Liver (tissue), 9 donors: Measurements from ENCODE around the gene PLCL1. TPM values are rescaled to one million over a fixed set of nuclear protein-coding genes. Genes with fewer than 3 reads are reported as not detected.

Source experiments
- DNase-seq: peaks from one replicate; pipeline ENCODE4 v3.0.0-alpha.2; 2017; ENCODE audit warnings: low spot score
- H3K27ac ChIP-seq, 2 donors: one replicate each; pipeline ENCODE4 v1.7.0; 2013; ENCODE audit warnings: inconsistent platforms in 2 of 2, low read length in 2 of 2, control low read depth in 1 of 2, low read depth in 1 of 2, mild to moderate bottlenecking in 1 of 2
- H3K27me3 ChIP-seq, 4 donors: one replicate each; pipeline versions ENCODE4 v1.6.1 to v1.7.0; 2013; ENCODE audit warnings: low read length in 3 of 4, inconsistent platforms in 1 of 4, mild to moderate bottlenecking in 1 of 4, moderate library complexity in 1 of 4; ENCODE audit not compliant: control insufficient read depth in 4 of 4, insufficient read depth in 4 of 4
- H3K36me3 ChIP-seq, 4 donors: one replicate each; pipeline versions ENCODE4 v1.6.1 to v1.7.0; 2013; ENCODE audit warnings: low read length in 3 of 4, mild to moderate bottlenecking in 3 of 4, low read depth in 1 of 4, moderate library complexity in 1 of 4; ENCODE audit not compliant: control insufficient read depth in 4 of 4, insufficient read depth in 3 of 4
- H3K4me1 ChIP-seq, 4 donors: one replicate each; pipeline versions ENCODE4 v1.6.1 to v1.7.0; 2013; ENCODE audit warnings: low read length in 3 of 4, mild to moderate bottlenecking in 3 of 4, moderate library complexity in 1 of 4; ENCODE audit not compliant: control insufficient read depth in 4 of 4, insufficient read depth in 4 of 4
- H3K4me3 ChIP-seq, 3 donors: one replicate each; pipeline versions ENCODE4 v1.6.1 to v1.7.0; 2013; ENCODE audit warnings: low read length in 3 of 3, control low read depth in 1 of 3, low read depth in 1 of 3, mild to moderate bottlenecking in 1 of 3
- H3K9ac ChIP-seq, 2 donors: one replicate each; pipeline ENCODE4 v1.7.0; 2013; ENCODE audit warnings: low read length in 2 of 2, mild to moderate bottlenecking in 2 of 2, moderate library complexity in 2 of 2, control low read depth in 1 of 2, low read depth in 1 of 2
- H3K9me3 ChIP-seq, 4 donors: one replicate each; pipeline versions ENCODE4 v1.6.1 to v1.7.0; 2013; ENCODE audit warnings: low read length in 3 of 4; ENCODE audit not compliant: control insufficient read depth in 4 of 4
- ATF3 ChIP-seq: IDR thresholded peaks from 2 replicates; pipeline ENCODE4 v1.6.1; 2016; ENCODE audit warnings: antibody characterized with exemption
- CTCF ChIP-seq: fragments of 150-350 bp; IDR thresholded peaks from 2 replicates; pipeline ENCODE4 v1.5.1; 2017; ENCODE audit warnings: improper control_type of control experiment, low read depth, low read length; ENCODE audit not compliant: missing input control
- EGR1 ChIP-seq, 2 donors: IDR thresholded peaks; 2 replicates each; pipeline ENCODE4 v1.6.1; 2016 to 2018; ENCODE audit warnings: antibody characterized with exemption in 2 of 2, low read depth in 2 of 2
- FOXA1 ChIP-seq: IDR thresholded peaks from 2 replicates; pipeline ENCODE4 v1.6.1; 2016; ENCODE audit warnings: antibody characterized with exemption
- FOXA2 ChIP-seq: IDR thresholded peaks from 2 replicates; pipeline ENCODE4 v1.6.1; 2016; ENCODE audit warnings: antibody characterized with exemption
- GABPA ChIP-seq, 2 donors: IDR thresholded peaks in 1 of 2; conservative IDR thresholded peaks in 1 of 2; 2 replicates each; pipeline ENCODE4 v1.6.1; 2016; ENCODE audit warnings: antibody characterized with exemption in 2 of 2, mild to moderate bottlenecking in 1 of 2, moderate library complexity in 1 of 2
- HNF4A ChIP-seq, 2 donors: conservative IDR thresholded peaks; 2 replicates each; pipeline ENCODE4 v1.6.1; 2016; ENCODE audit warnings: antibody characterized with exemption in 2 of 2, mild to moderate bottlenecking in 2 of 2
- HNF4G ChIP-seq: IDR thresholded peaks from 2 replicates; pipeline ENCODE4 v1.6.1; 2016; ENCODE audit warnings: antibody characterized with exemption
- JUND ChIP-seq, 2 donors: IDR thresholded peaks; 2 replicates each; pipeline ENCODE4 v1.6.1; 2016; ENCODE audit warnings: antibody characterized with exemption in 2 of 2
- MAX ChIP-seq: IDR thresholded peaks from 2 replicates; pipeline ENCODE4 v1.6.1; 2016; ENCODE audit warnings: antibody characterized with exemption
- NR2F2 ChIP-seq: IDR thresholded peaks from 2 replicates; pipeline ENCODE4 v1.6.1; 2016; ENCODE audit warnings: antibody characterized with exemption
- RAD21 ChIP-seq, 2 donors: IDR thresholded peaks; 2 replicates each; pipeline ENCODE4 v1.6.1; 2016; ENCODE audit warnings: antibody characterized with exemption in 2 of 2, mild to moderate bottlenecking in 2 of 2
- REST ChIP-seq: IDR thresholded peaks from 2 replicates; pipeline ENCODE4 v1.6.1; 2016; ENCODE audit warnings: antibody characterized with exemption, mild to moderate bottlenecking
- RXRA ChIP-seq, 2 donors: IDR thresholded peaks; 2 replicates each; pipeline ENCODE4 v1.6.1; 2017 to 2018; ENCODE audit warnings: antibody characterized with exemption in 2 of 2, mild to moderate bottlenecking in 1 of 2
- SP1 ChIP-seq: IDR thresholded peaks from 2 replicates; pipeline ENCODE4 v1.6.1; 2018; ENCODE audit warnings: antibody characterized with exemption, mild to moderate bottlenecking
- TAF1 ChIP-seq: conservative IDR thresholded peaks from 2 replicates; pipeline ENCODE4 v1.6.1; 2016; ENCODE audit warnings: antibody characterized with exemption, mild to moderate bottlenecking
- YY1 ChIP-seq: IDR thresholded peaks from 2 replicates; pipeline ENCODE4 v1.6.1; 2016; ENCODE audit warnings: antibody characterized with exemption, mild to moderate bottlenecking
- ZBTB33 ChIP-seq: IDR thresholded peaks from 2 replicates; pipeline ENCODE4 v1.6.1; 2016; ENCODE audit warnings: antibody characterized with exemption
- WGBS: extraction: QIAGEN DNeasy Blood & Tissue Kit; methylation state at CpG from one replicate; pipeline ENCODE4 v1.1.7; 2013; 5-methylcytosine and 5-hydroxymethylcytosine counted together
- polyA plus RNA-seq, 2 donors: library from polyadenylated mRNA; stranded (reverse) in 1 of 2; unstranded in 1 of 2; fragments of 200-250 nt in 1 of 2; fragments of >200 nt in 1 of 2; fragmentation: Nextera tagmentation in 1 of 2; extraction: Ambion mirVana in 1 of 2; gene quantifications; one replicate each; pipeline versions ENCODE4 v1.2.1 to v1.2.3, GENCODE V29; 2013 to 2015
- total RNA-seq, 2 donors: library from RNA; depleted of rRNA; stranded (reverse); fragments of >200 nt; gene quantifications; one replicate each; pipeline ENCODE4 v1.2.3, GENCODE V29; 2014
- donor health status: healthy.
- donor health status: healthy.
- donor health status: healthy.
- donor health status: healthy.
- donor health status: healthy.

The PLCL1 gene
- total and polyA plus RNA-seq, 4 donors = 0.08 to 0.59 (median 0.31) TPM

GRCh38 chr2:197760293-197760657 is 44.1 kb upstream of the PLCL1 start:
- no peak overlapping the region for H3K27ac ChIP-seq

More at GRCh38 chr2:197760293-197760657, 44.1 kb upstream of the PLCL1 start:
- Histone ChIP-seq H3K4me3 (no peak overlapping the region), H3K4me1 (no peaks in the 10 kb centered on the region), H3K36me3 (no peaks in the 10 kb centered on the region), H3K9ac (no peak overlapping the region), H3K27me3 (peaks cover 0 to 2% (median 0%) of the 10 kb centered on the region in 4 donors), H3K9me3 (peaks cover 2 to 6% (median 4%) of the 10 kb centered on the region in 4 donors)
- TF ChIP-seq SP1 (no peak), MAX (no peak), HNF4A (conservative IDR thresholded peaks at IDR 0.05) (no peak), RXRA (IDR thresholded peaks at IDR 0.05) (no peak), GABPA (IDR thresholded peaks at IDR 0.05 in 1 of 2, conservative IDR thresholded peaks at IDR 0.05 in 1 of 2) (no peak), HNF4G (no peak), ZBTB33 (no peak), JUND (IDR thresholded peaks at IDR 0.05) (no peak), EGR1 (IDR thresholded peaks at IDR 0.05; ENCODE audit: low read depth in 2 of 2) (no peak), CTCF (no peak), FOXA2 (no peak), RAD21 (IDR thresholded peaks at IDR 0.05) (no peak), REST (no peak), TAF1 (no peak), NR2F2 (no peak), ATF3 (no peak), YY1 (no peak), FOXA1 (no peak)
- DNase-seq = no peak
- WGBS = 91% methylated on average over 3 of the region's 3 CpGs
